ENCODE measurements around the gene WDR12.
"Not testable (repeated sequence)": the region's sequence is repeated elsewhere in the genome, so short reads cannot be mapped to it uniquely, and the experiment has no call there.

The WDR12 gene

GRCh38 chr2:202883987-202884675 lies 27.3 kb downstream of the WDR12 start:
- no peak for DNase-seq

- DNase-seq: no peak
These were observed 29.9 kb downstream of the WDR12 start for GRCh38 chr2:202881570-202881969.

- no peak for DNase-seq
These were observed 33.8 kb downstream of the WDR12 start for GRCh38 chr2:202877699-202878098.

GRCh38 chr2:202871300-202872141 lies 40.0 kb downstream of the WDR12 start, which contains the start of gene ICA1L:
TSS of gene ICA1L (minus strand) at chr2:202871766. CDS start at chr2:202829009, 42,757 bp downstream.
- peak; percentile 24 for DNase-seq

GRCh38 chr2:202870431-202871299 lies 40.8 kb downstream of the WDR12 start:
- peak; percentile 43 for DNase-seq

GRCh38 chr2:202861987-202862386 lies 49.5 kb downstream of the WDR12 start:
- DNase-seq: no peak

- no peak for DNase-seq
These were observed 52.9 kb downstream of the WDR12 start for GRCh38 chr2:202858601-202859000.

GRCh38 chr2:202849343-202849742 lies 62.1 kb downstream of the WDR12 start:
- DNase-seq: not testable (repeated sequence)

- DNase-seq: no peak
These were observed 62.7 kb downstream of the WDR12 start for GRCh38 chr2:202848813-202849212.

GRCh38 chr2:202847693-202848524 lies 63.6 kb downstream of the WDR12 start:
- DNase-seq: no peak

GRCh38 chr2:202844656-202845055 lies 66.8 kb downstream of the WDR12 start:
- DNase-seq: no peak

- no peak for DNase-seq
These were observed 68.8 kb downstream of the WDR12 start for GRCh38 chr2:202842690-202843089.

- DNase-seq: no peak
These were observed 70.2 kb downstream of the WDR12 start for GRCh38 chr2:202841090-202841867.

GRCh38 chr2:202831242-202832220 lies 79.9 kb downstream of the WDR12 start:
- DNase-seq: peak; percentile 9

- no peak for DNase-seq
These were observed 86.6 kb downstream of the WDR12 start for GRCh38 chr2:202824901-202825300.
